Measurements from ENCODE around the gene EML4. TPM values are rescaled to one million over a fixed set of nuclear protein-coding genes. Genes with fewer than 3 reads are reported as not detected.

The EML4 gene
- total and polyA plus RNA-seq, 12 donors, result 29.9 to 64.0 (median 51.9) TPM

DNA sequence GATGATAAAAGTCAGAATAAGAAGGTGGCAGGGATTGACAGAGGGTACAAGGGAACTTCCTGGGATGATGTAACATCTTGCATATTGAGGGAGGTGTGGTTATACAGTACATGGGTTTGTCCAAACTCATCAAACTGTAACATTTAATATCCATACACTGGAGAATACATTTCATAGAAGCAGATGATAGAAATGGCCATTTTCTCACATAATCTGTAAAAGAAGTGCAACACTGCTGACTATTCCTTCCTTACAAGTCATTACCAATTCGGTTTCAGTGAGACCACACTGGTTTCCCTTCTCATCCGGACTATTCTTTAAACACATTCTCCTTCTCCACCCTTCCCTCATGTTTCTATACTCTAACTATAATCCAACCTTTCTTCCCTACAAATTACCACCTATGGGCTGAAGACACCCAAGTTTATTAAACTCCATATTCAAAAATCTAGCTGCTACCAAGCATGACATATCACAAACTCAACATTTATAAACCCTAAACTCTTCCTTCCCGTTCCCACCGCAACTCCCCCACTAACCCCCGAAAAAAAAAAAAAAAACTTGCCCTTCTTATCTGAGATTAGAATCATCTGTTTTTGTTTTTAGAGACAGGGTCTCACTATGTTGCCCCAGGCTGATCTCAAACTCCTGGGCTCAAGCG is 190.3 kb downstream of the EML4 start:
- no peak for DNase-seq
- H3K27ac ChIP-seq, result peak overlapping the region; percentile 18 to 99 (median 98)
- H3K27me3 ChIP-seq, result no peaks in the 10 kb centered on the region
- no peaks in the 10 kb centered on the region for H3K9me3 ChIP-seq (replicated peaks in 1 of 3)
- no peaks in the 10 kb centered on the region for H3K36me3 ChIP-seq (replicated peaks in 1 of 2)
- peaks cover 20 to 47% of the 10 kb centered on the region in 2 donors for H3K4me1 ChIP-seq (replicated peaks in 1 of 2)
- WGBS, 4 donors, result 12 to 20% (median 18%) methylated on average over 6 of the region's 6 CpGs
- TF ChIP-seq, protein P1, sequence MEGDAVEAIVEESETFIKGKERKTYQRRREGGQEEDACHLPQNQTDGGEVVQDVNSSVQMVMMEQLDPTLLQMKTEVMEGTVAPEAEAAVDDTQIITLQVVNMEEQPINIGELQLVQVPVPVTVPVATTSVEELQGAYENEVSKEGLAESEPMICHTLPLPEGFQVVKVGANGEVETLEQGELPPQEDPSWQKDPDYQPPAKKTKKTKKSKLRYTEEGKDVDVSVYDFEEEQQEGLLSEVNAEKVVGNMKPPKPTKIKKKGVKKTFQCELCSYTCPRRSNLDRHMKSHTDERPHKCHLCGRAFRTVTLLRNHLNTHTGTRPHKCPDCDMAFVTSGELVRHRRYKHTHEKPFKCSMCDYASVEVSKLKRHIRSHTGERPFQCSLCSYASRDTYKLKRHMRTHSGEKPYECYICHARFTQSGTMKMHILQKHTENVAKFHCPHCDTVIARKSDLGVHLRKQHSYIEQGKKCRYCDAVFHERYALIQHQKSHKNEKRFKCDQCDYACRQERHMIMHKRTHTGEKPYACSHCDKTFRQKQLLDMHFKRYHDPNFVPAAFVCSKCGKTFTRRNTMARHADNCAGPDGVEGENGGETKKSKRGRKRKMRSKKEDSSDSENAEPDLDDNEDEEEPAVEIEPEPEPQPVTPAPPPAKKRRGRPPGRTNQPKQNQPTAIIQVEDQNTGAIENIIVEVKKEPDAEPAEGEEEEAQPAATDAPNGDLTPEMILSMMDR (IDR thresholded peaks at IDR 0.05), result no peak
- TF ChIP-seq POLR2A (IDR thresholded peaks at IDR 0.05), result peak in 1 of 2 donors; percentile 10
- peak overlapping the region in 2 of 4 donors; percentile 96 to 97 for H3K4me3 ChIP-seq
- intact Hi-C loops (cut with DNase I), result loop anchor here in 1 of 2 donors (10.0 kb wide), 1 partner anchor 265 kb away; no protein-coding TSS in a partner anchor

DNA sequence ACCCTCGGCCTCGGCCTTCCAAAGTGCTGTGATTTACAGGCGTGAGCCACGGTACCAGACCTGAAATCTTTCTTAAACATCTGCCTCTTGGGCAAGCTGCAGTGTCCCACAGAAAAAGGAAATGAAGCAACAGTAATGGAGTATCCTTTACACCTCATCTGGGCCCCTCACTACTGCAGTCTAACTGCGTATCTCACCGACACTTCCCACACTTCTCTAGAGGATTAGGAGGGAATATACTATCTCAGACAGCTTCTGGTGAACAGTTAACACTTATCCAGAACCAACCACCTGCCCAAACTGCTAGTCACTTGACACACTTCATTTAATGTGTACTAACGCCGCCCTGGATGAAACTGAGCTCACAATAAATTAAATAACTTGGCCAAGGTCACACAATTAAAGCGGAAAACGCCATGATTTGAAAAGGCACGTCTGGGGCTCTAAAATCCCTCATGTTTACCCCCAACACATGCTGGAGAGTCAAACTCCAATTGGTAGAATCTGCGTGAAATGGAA is 190.9 kb downstream of the EML4 start:
- peaks cover 20 to 44% of the 10 kb centered on the region in 2 donors for H3K4me1 ChIP-seq (replicated peaks in 1 of 2)
- no peaks in the 10 kb centered on the region for H3K9me3 ChIP-seq (replicated peaks in 1 of 3)
- 3 to 4% (median 3%) methylated on average over 12 of the region's 12 CpGs for WGBS, 4 donors
- peak overlapping the region in 3 of 4 donors; percentile 89 to 97 (median 96) for H3K4me3 ChIP-seq
- intact Hi-C loops (cut with DNase I), result loop anchor here in 1 of 2 donors (10.0 kb wide), 1 partner anchor 265 kb away; no protein-coding TSS in a partner anchor
- peak in 1 of 7 donors; percentile 44 for DNase-seq
- H3K27ac ChIP-seq, result peak overlapping the region; percentile 18 to 99 (median 98)
- no peaks in the 10 kb centered on the region for H3K36me3 ChIP-seq (replicated peaks in 1 of 2)
- H3K27me3 ChIP-seq, result no peaks in the 10 kb centered on the region
- TF ChIP-seq, protein P1 (IDR thresholded peaks at IDR 0.05), result no peak
- TF ChIP-seq POLR2A (IDR thresholded peaks at IDR 0.05), result peak in 1 of 2 donors; percentile 34

DNA sequence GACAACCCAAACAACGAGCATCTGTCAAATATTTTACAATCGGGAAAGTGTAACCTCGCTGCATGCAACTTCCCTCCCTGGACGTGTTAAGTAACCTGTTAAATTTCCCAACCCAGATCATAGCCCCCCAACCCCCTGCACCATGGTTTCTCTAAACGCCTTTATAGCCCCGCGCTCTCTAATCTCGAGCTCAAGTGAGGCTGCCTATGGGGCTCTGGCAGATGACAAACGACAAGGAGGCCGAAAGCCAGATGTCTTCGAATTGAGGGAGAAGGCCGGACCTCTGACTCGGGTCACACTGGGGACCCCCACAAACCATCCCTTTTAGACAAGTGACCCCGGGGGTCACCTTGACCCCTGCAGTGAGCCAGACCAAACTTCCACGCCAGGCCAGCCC is 191.3 kb downstream of the EML4 start:
- Histone ChIP-seq H3K4me3 (peak overlapping the region; percentile 89 to 97 (median 92)), H3K36me3 (replicated peaks in 1 of 2) (no peaks in the 10 kb centered on the region), H3K4me1 (replicated peaks in 1 of 2) (peaks cover 20 to 41% of the 10 kb centered on the region in 2 donors), H3K27me3 (no peaks in the 10 kb centered on the region), H3K9me3 (replicated peaks in 1 of 3) (no peaks in the 10 kb centered on the region), H3K27ac (peak overlapping the region; percentile 96 to 99 (median 98))
- intact Hi-C loops (cut with DNase I), result no loop called here
- TF ChIP-seq, protein P1 (IDR thresholded peaks at IDR 0.05), result no peak
- TF ChIP-seq POLR2A (IDR thresholded peaks at IDR 0.05), result no peak
- DNase-seq, result no peak
- 1% methylated on average over 14 to 15 of the region's 15 CpGs for WGBS, 4 donors

DNA sequence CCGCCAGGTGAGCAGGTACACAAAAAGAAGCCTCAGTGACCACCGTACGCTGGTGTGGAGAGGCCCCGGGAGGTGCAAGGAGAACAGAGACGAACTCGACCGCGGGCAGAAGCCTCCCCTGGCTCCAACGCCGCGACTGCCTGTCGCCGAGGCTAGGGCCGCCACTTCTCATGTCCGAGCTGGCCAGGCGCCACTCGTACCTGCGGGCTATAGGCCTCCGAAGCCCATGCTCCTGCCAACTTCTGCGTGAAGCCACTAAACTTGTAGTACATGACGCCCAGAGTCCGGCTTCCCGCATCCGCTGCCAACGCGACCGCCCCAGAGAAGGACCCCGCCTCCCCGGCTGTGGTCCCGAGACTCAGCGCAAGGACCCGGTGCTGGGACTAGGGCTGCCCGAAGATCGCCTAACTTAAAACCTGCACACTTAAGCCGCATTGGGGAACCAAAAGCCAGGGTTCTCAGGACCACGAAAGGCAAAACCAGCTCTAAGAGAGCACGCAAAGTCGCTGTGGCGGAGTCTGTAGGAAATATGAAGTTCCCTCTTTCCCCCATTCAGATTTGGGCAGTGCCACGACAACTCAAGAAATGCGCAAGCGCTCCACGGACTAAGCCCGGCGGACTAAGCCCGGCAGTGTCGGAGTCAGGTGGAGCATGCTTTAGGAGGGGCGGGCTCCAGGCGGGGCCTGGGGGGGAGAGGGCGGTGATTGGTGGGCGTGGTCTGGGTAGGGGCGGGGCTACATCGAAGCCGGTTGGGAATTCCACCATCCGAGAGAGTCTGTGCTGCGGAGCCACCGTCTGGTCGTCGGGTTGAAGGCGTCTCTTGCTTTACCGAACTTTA is 192.0 kb downstream of the EML4 start, which contains the start of gene COX7A2L:
TSS of gene COX7A2L (minus strand) at position 328 of the 838 bp plus-strand sequence. CDS start at position 272, 56 bp downstream.
- DNase-seq, result peak; percentile 97 to 99 (median 98)
- WGBS, 4 donors, result 0% methylated on average over 27 to 61 of the region's 61 CpGs
- TF ChIP-seq, protein P1 (IDR thresholded peaks at IDR 0.05), result peak in 2 of 6 experiments; percentile 19 to 33
- TF ChIP-seq POLR2A (IDR thresholded peaks at IDR 0.05), result peak; percentile 81 to 90
- Histone ChIP-seq H3K4me1 (replicated peaks in 1 of 2) (peaks cover 21 to 46% of the 10 kb centered on the region in 2 donors), H3K9me3 (replicated peaks in 1 of 3) (no peaks in the 10 kb centered on the region), H3K27me3 (no peaks in the 10 kb centered on the region), H3K27ac (peak within 1 kb of the TSS; percentile 96 to 99 (median 98)), H3K4me3 (peak within 1 kb of the TSS; percentile 89 to 97 (median 92)), H3K36me3 (replicated peaks in 1 of 2) (no peaks in the 10 kb centered on the region)
- intact Hi-C loops (cut with DNase I), result no loop called here

Measured in adrenal gland (tissue), 12 donors.